HG03442 (cell line): Measurements from ENCODE around the gene SERPINA9.
"Not testable (repeated sequence)": the region's sequence is repeated elsewhere in the genome, so short reads cannot be mapped to it uniquely, and the experiment has no call there.

ENCODE experiments used
- ATAC-seq: cut with Tn5 transposase; IDR thresholded peaks from one replicate; pipeline ENCODE4 v1.9.1; 2021; ENCODE audit warnings: mild to moderate bottlenecking, moderate library complexity; ENCODE audit not compliant: unreplicated experiment

SERPINA9 gene

DNA sequence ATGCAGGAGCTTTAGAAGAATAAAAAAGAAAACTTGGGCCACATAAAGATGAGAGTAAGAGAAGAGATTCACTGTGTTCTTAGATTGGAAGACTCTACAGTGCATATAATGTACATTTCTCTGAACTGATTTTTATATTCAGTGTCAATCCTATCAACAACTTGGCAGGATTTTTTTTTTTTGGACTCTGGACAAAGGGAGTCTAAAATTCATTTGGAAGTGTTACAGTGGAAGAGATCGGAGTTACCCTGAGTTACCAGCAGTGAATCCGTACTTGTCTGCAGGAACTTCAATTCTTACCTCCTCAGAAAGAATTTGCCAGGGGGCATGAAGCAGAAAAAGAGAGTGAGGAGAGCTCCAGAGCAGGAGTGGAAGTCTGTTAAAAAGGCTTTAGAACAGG, 47.4 kb downstream of the SERPINA9 start:
- ATAC-seq, result no peak

- ATAC-seq, result no peak
Observed at GRCh38 chr14:94427016-94427613, 48.9 kb downstream of the SERPINA9 start.

DNA sequence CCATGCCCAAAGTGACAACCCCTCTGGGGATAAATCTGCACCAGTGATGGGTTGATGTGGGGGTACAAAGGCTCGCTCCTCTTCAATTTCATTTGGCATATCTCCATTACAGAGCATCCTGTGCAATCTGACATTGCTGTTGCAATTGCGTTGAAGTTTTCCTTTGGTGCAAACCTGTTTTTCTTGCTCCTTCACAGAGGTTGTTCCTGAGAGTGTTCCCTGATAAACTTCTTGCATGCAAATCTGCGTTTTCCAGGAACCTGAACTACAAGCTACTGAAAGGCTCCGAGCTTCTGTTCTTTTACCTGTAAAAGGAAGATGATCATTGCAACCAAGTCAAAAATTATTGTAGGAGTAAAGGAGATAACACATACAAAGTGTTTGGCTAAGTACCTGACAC, 49.5 kb downstream of the SERPINA9 start:
- no peak for ATAC-seq

DNA sequence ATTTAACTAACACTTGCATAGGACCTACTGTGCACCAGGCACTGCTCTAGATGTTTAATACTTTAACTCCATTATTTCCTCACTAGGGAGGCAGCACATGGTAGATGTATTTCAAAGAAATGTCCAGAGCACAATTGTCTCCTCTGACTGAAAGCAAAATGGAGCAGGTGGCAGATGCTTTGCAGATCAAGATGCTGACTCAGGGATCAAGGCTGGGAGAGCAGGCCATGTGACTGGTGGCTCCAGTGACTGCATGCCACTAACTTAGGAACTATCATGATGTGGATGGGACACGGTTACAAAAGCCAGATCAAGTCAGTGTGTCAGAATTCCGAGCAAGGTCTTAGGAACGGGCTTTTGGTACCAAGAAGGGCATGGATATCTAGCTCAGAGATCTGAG, 51.6 kb downstream of the SERPINA9 start:
- ATAC-seq, result no peak

- peak; percentile 63 for ATAC-seq
Observed at GRCh38 chr14:94423453-94424056, 52.4 kb downstream of the SERPINA9 start.

DNA sequence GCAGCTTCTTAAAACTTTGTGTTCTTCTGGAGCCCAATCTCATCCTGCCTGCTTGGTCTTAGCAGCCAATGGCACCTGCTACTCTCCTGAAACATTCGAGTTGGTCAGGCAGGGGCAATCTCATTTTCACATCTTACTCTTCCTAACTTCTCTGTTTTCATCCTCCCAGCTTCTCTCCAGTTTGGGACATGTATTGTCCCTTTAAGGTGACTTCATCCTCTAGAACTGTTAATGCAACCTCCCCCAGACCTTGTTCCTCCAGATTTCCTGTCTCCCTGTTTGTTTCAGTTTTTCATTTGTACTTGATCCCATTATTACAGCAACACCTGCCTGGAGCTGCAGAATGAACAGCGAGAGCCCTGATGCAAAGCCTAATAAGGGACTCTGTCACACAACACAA, 54.7 kb downstream of the SERPINA9 start:
- no peak for ATAC-seq

GRCh38 chr14:94417497-94418205, 58.3 kb downstream of the SERPINA9 start:
- ATAC-seq, result not testable (repeated sequence)
